Keratinocyte (primary cell): Measurements from ENCODE around the gene PDE3A.

Experiments used
- EZH2 ChIP-seq: IDR thresholded peaks from one replicate; pipeline ENCODE4 v1.6.1; 2012; ENCODE audit warnings: inconsistent platforms, mild to moderate bottlenecking, low read length, moderate library complexity
- TF ChIP-seq, protein P1 (sequence below), 3 experiments: IDR thresholded peaks in 1 of 3; conservative IDR thresholded peaks in 1 of 3; optimal IDR thresholded peaks in 1 of 3; 2 replicates in 2 of 3; 3 replicates in 1 of 3; pipeline versions ENCODE3 to v1.5.1; 2011; ENCODE audit warnings: low read length in 3 of 3, mild to moderate bottlenecking in 3 of 3, moderate library complexity in 2 of 3, control low read depth in 1 of 3, inconsistent platforms in 1 of 3; ENCODE audit not compliant: insufficient read depth in 2 of 3; ENCODE audit errors: extremely low read depth in 1 of 3

DNA sequence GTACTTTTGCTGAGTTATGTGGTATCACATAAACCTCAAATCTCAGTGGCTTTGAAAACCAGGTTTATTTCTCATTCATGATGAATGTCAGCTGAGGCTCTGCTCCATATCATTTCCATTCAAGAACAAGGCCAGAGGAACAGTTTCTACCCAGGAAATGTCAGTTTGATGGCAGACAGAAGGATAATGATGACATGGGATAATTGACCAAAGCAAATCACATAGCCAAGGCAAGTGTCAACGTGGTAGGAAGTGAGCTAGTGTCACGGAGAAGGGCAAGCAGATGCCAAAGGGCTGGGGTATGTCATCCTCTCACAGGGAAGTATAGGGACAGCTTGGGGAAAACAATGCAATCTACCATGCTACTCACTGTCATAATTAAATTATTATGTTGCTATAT, 12.3 kb upstream of the PDE3A start:
- TF ChIP-seq, protein P1, sequence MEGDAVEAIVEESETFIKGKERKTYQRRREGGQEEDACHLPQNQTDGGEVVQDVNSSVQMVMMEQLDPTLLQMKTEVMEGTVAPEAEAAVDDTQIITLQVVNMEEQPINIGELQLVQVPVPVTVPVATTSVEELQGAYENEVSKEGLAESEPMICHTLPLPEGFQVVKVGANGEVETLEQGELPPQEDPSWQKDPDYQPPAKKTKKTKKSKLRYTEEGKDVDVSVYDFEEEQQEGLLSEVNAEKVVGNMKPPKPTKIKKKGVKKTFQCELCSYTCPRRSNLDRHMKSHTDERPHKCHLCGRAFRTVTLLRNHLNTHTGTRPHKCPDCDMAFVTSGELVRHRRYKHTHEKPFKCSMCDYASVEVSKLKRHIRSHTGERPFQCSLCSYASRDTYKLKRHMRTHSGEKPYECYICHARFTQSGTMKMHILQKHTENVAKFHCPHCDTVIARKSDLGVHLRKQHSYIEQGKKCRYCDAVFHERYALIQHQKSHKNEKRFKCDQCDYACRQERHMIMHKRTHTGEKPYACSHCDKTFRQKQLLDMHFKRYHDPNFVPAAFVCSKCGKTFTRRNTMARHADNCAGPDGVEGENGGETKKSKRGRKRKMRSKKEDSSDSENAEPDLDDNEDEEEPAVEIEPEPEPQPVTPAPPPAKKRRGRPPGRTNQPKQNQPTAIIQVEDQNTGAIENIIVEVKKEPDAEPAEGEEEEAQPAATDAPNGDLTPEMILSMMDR (optimal IDR thresholded peaks at IDR 0.05 in 1 of 3, IDR thresholded peaks at IDR 0.05 in 1 of 3, conservative IDR thresholded peaks at IDR 0.05 in 1 of 3; ENCODE audit: extremely low read depth in 1 of 3, insufficient read depth in 2 of 3, low read length in 3 of 3): no peak
- no peak for TF ChIP-seq EZH2
